Duodenal mucosa (tissue), 2 donors: ENCODE results near the gene NFIB.
A peak's percentile ranks its signal among the peaks of the same experiment; 100 is the strongest.

Source experiments
- H3K27ac ChIP-seq: one replicate; pipeline ENCODE4 v1.7.0; 2013; ENCODE audit warnings: low read depth, low read length
- H3K27me3 ChIP-seq, 2 donors: one replicate each; pipeline ENCODE4 v1.7.0; 2013; ENCODE audit warnings: low read length in 2 of 2, control low read depth in 1 of 2; ENCODE audit not compliant: insufficient read depth in 2 of 2, control insufficient read depth in 1 of 2
- H3K36me3 ChIP-seq, 2 donors: one replicate each; pipeline ENCODE4 v1.7.0; 2013; ENCODE audit warnings: low read length in 2 of 2, control low read depth in 1 of 2; ENCODE audit not compliant: insufficient read depth in 2 of 2, control insufficient read depth in 1 of 2
- H3K4me1 ChIP-seq, 2 donors: one replicate each; pipeline ENCODE4 v1.7.0; 2013; ENCODE audit warnings: low read length in 2 of 2, control low read depth in 1 of 2; ENCODE audit not compliant: insufficient read depth in 2 of 2, control insufficient read depth in 1 of 2
- H3K4me3 ChIP-seq, 2 donors: one replicate each; pipeline ENCODE4 v1.7.0; 2013; ENCODE audit warnings: low read length in 2 of 2, low read depth in 1 of 2
- H3K9ac ChIP-seq, 2 donors: one replicate each; pipeline ENCODE4 v1.7.0; 2013; ENCODE audit warnings: low read length in 2 of 2, low read depth in 1 of 2
- H3K9me3 ChIP-seq, 2 donors: one replicate each; pipeline ENCODE4 v1.7.0; 2013; ENCODE audit warnings: low read length in 2 of 2, control low read depth in 1 of 2; ENCODE audit not compliant: control insufficient read depth in 1 of 2

The NFIB gene

DNA sequence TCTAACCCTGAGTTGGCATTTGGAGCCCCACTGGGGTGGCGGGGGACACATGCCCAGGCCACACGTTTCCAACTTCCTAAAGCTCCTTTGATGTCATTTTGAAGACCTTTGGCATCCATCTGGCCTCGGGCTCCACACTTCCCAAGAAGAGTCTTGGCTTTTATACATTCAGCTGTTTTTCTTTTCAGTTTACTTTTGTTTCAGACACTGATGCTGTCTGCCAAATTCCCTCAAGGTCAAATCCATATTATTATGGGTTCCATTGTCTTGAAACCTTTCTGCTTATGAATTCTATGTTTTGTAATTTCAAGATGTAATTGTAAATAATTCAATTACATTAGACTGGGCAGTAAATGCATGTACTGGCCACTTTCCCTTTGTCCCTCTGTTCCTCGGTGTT lies 23.7 kb upstream of the NFIB start:
- no peak overlapping the region for H3K27ac ChIP-seq
- peaks cover 14 to 31% of the 10 kb centered on the region in 2 donors for H3K27me3 ChIP-seq
- no peak overlapping the region for H3K4me3 ChIP-seq
- no peaks in the 10 kb centered on the region for H3K9me3 ChIP-seq
- no peaks in the 10 kb centered on the region for H3K36me3 ChIP-seq
- H3K9ac ChIP-seq = no peak overlapping the region
- no peaks in the 10 kb centered on the region for H3K4me1 ChIP-seq

DNA sequence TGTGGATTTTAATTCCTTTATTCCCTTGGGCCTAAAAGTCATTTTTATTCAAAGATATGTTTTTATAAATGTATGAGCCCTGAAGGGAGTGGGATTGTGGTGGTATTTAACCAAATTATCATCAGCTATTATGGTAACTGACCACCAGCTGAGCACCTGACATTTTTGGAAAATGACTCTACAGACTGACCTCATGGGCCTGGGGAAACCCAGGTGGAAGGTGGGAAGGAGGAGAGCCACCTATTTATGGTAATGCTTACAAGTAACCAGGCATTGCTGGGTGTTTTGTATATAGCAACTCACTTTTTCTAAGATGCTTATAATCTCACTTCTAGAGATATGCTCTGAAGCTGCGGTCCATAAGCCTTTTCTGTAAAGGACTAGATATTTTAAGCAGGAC lies 22.3 kb upstream of the NFIB start:
- H3K36me3 ChIP-seq = no peaks in the 10 kb centered on the region

DNA sequence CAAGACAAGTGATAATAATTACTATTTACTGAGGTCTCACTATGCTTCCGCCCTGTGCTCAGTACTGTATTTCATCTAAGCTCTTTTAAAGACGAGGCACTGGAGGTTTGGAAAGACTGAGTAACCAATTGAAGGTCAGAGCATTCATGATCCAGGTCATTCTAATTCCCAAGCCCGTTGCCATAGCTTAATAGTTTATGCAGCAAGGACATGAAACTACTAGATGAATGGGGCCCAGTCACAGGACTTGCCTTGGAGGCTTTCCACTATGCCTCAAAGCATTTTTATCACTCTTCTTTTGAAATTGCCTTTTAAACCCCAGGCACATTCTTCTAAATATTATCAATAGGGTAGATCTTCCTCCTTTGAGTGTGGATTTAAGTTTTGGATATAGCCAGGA lies 17.2 kb upstream of the NFIB start:
- H3K4me1 ChIP-seq = no peaks in the 10 kb centered on the region
- H3K36me3 ChIP-seq = no peaks in the 10 kb centered on the region
- no peaks in the 10 kb centered on the region for H3K9me3 ChIP-seq
- H3K4me3 ChIP-seq = no peak overlapping the region
- H3K27me3 ChIP-seq = no peaks in the 10 kb centered on the region
- no peak overlapping the region for H3K27ac ChIP-seq
- H3K9ac ChIP-seq = no peak overlapping the region

More for the DNA sequence above, 22.3 kb upstream of the NFIB start:
- H3K27ac ChIP-seq = no peak overlapping the region
- no peak overlapping the region for H3K4me3 ChIP-seq
- H3K27me3 ChIP-seq = peaks cover 5 to 18% of the 10 kb centered on the region in 2 donors
- no peaks in the 10 kb centered on the region for H3K9me3 ChIP-seq
- no peak overlapping the region for H3K9ac ChIP-seq
- H3K4me1 ChIP-seq = no peaks in the 10 kb centered on the region

DNA sequence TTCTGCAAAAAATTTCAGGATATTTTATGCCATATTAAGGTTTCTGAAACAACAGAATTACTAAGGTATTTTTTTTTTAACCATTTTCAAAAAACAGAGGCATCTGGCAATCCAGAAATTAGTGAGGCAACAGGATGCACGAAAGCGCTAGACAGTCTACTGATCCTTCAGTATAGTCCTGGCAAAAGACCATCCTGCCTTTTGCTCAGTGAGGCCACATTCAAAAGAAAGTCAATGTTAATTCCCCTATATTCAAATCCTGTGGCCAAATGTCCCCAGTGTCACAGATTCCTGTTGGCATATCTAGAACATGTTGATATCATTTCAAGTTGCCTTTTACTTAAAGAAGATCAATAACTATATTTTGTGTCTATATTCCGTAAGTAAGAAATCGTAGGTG lies 13.1 kb upstream of the NFIB start:
- H3K4me3 ChIP-seq = no peak overlapping the region
- H3K4me1 ChIP-seq = peaks cover 0 to 3% of the 10 kb centered on the region in 2 donors
- H3K36me3 ChIP-seq = no peaks in the 10 kb centered on the region
- no peaks in the 10 kb centered on the region for H3K27me3 ChIP-seq
- no peak overlapping the region for H3K27ac ChIP-seq
- H3K9me3 ChIP-seq = no peaks in the 10 kb centered on the region
- no peak overlapping the region for H3K9ac ChIP-seq

DNA sequence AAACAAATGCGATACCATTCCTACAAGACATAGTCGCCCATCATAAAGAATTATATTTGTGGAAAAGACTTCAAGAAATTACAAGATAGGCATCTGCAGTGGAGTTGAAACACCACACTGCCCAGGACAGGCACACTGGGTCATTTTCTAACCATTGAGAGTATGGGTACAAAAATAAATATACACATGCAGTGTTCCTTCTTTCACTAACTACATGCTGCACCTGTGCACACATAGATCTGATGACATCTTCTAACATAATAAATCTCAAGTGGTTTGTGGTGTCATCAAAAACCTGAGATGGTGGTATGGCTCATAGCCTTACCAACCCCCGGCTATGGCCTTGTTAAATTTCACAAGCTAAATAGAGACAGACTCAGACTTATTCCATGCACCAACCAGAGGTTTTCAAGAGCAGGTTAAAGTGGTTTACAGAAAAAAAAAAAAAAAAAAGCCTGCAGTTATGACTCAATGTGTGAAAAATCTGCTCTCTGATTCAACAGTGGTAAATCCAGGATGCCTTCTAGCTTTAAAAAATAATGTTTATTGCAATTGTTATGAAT lies 12.4 kb upstream of the NFIB start:
- no peak overlapping the region for H3K9ac ChIP-seq
- H3K4me3 ChIP-seq = no peak overlapping the region
- no peaks in the 10 kb centered on the region for H3K27me3 ChIP-seq
- peaks cover 6 to 7% of the 10 kb centered on the region in 2 donors for H3K4me1 ChIP-seq
- H3K36me3 ChIP-seq = no peaks in the 10 kb centered on the region
- H3K27ac ChIP-seq = no peak overlapping the region
- no peaks in the 10 kb centered on the region for H3K9me3 ChIP-seq

DNA sequence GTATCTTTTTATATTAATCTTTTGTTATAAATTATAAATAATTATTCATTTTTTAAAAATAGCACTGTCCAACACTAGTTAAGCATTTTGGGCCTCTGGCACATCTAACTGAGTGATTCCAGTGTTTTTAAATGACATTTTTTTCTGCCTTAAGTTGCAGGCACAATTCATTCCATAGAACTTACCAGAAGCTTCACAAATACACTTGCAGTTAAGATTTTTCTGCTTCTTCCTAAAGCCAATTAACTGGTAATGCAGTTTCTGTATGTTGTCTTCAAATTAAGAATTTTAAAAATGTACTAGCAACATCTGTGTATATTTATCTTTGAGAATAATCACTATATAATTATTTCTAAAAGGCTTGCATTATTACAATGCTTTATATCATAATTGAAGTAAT lies 11.2 kb upstream of the NFIB start:
- Histone ChIP-seq H3K9ac (no peak overlapping the region), H3K4me1 (peaks cover 13 to 17% of the 10 kb centered on the region in 2 donors), H3K36me3 (no peaks in the 10 kb centered on the region), H3K27me3 (no peaks in the 10 kb centered on the region), H3K9me3 (no peaks in the 10 kb centered on the region), H3K4me3 (no peak overlapping the region), H3K27ac (no peak overlapping the region)

DNA sequence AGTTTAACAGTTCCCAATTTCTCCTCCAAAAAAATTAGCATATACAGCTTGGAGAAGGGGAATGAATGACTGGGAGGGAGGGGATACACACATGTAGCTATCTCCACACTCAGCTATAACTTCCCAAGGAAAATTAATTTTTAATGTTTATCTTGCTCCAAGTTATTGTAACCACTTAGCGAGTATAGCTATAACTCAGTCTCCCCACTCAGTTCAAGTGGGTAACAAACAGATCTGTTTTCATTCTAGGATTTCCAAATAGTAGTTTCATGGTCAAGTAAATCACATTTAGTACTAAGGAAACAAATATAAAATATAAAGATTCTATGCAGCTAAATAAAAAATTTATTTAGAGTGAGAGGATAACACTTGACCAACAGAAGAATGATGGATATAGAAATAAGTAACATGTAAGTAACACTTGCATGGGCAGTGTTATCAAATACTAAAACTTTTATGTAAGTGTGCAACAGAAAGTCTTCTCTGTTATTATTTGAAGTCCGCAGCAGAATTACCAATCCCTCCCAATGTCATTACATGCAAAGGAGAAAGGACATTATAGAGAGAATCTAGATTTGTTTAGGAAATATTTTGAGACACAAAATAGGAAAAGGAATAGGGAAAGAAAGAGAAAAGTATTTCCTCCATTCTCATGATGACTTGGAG lies 10.2 kb upstream of the NFIB start:
- Histone ChIP-seq H3K4me1 (peaks cover 13 to 28% of the 10 kb centered on the region in 2 donors), H3K4me3 (no peak overlapping the region), H3K27me3 (no peaks in the 10 kb centered on the region), H3K9ac (no peak overlapping the region), H3K9me3 (no peaks in the 10 kb centered on the region), H3K27ac (no peak overlapping the region), H3K36me3 (no peaks in the 10 kb centered on the region)

DNA sequence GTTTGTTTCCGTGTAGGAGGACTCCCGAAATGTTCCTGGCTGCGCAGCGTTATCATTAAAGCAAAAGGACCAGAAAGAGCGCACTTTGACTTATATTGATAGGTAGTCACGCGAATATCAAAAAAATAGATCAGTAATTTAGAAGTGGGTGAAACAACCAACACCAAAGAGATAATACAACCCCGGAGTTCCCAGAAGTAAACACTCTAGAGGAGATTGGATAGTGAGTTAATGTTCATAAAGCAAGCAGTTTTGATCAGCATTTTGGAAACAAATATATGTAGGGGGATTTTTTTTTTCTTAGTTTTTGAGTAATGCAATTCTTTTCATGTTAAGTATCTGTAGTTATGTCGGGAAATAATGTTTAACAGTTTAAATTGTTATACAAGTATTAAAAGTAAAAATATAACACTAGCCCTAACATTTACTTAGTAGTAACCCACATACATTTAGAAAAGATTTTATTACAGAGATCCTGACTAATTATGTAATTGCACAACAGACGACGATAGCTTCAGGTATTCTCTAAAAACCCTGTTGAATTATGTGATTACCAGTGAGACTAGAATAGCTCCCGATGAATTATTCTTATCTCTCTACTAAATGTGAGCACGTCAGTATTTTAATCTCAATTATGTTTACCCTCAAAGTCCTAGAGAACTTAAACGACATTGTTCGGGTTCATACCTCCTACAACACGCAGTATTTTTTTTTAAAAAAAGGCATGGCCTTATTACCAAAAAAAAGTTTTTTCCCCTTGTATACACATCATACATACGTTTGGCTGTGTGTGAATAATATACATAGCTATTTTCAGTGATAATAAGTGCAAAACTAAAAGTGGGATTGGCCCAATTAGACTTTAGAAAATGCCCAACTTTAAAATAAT lies 9.4 kb upstream of the NFIB start:
- H3K4me1 ChIP-seq = peaks cover 18 to 35% of the 10 kb centered on the region in 2 donors
- H3K27me3 ChIP-seq = no peaks in the 10 kb centered on the region
- peak overlapping the region; percentile 74 to 81 for H3K9ac ChIP-seq

DNA sequence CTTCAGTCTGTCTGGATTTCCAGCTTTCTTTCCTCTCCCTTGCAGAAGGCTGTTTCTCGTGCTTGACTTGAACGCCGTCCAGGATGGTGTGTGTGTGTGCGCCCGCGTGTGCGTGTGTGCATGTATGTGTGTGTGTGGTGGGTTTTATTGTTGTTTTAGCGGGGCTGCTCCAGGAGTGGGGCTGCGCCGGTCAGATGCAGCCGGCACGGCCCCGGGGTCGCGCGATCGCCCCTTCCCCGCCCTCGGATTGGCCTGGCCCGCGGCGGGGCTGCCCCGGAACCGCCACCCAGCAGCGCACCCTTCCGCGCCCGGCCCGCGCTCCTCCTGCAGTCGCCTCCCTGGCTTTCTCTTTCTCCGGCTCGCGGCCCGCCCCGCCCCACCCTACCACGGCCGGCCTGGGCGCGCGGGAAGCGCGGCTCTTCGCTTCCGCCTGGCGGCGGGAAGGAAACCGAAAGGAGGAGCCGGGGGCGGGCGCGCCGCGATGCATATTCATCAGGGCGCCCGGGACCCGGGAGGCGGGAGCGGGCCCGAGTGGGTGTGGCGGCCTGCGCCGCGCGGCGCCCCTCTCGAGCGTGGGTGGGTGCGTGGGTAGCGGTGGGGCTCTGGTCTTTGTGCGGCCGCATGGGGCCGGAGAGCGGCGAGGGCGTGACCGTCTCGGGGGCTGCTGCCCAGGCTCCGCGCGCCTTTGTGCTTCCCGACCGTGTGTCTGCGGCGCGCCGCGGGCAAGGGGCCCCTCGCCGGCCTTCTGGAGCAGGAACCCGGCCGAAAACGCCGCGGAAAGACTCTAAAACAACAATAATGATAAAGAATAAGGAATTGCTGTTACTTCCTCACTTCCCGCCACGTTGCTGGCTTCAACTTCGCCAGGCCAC lies 8.5 kb upstream of the NFIB start:
- H3K27ac ChIP-seq = peak overlapping the region; percentile 88
- H3K9ac ChIP-seq = peak overlapping the region; percentile 74 to 81
- H3K9me3 ChIP-seq = no peaks in the 10 kb centered on the region
- peak overlapping the region; percentile 81 to 87 for H3K4me3 ChIP-seq
- no peaks in the 10 kb centered on the region for H3K27me3 ChIP-seq
- no peaks in the 10 kb centered on the region for H3K36me3 ChIP-seq
- H3K4me1 ChIP-seq = peaks cover 18 to 37% of the 10 kb centered on the region in 2 donors

More for the DNA sequence above, 9.4 kb upstream of the NFIB start:
- Histone ChIP-seq H3K36me3 (no peaks in the 10 kb centered on the region), H3K27ac (peak overlapping the region; percentile 88), H3K4me3 (peak overlapping the region; percentile 78 to 87), H3K9me3 (no peaks in the 10 kb centered on the region)
